GM23338 (cell line): ENCODE results near the gene AMFR. TPM values are rescaled to one million over a fixed set of nuclear protein-coding genes. Genes with fewer than 3 reads are reported as not detected.

ENCODE experiments used
- polyA plus RNA-seq: library from polyadenylated mRNA; unstranded; fragments of >200 nt; fragmentation: Nextera tagmentation; extraction: Ambion mirVana; gene quantifications from 2 replicates; pipeline ENCODE4 v1.2.1, GENCODE V29; 2016
- total RNA-seq: library from RNA; depleted of rRNA; stranded (reverse); fragments of >200 nt; shearing (Covaris generic); gene quantifications from 2 replicates; pipeline ENCODE4 v1.2.3, GENCODE V29; 2014; rRNA removed

The AMFR gene
- total and polyA plus RNA-seq, 2 experiments from 2014 or later, result 9.0 to 41.1 TPM

Other genes with a start within 250 kb of the AMFR start
- gene GNAO1, start 234.1 kb downstream of the AMFR start, total RNA-seq, result 20.0 and 24.8 TPM in 2 replicates
- gene GNAO1, start 234.1 kb downstream of the AMFR start, polyA plus RNA-seq, result 6.5 and 7.5 TPM in 2 replicates
- gene NUDT21, start 25.8 kb upstream of the AMFR start, total RNA-seq, result 132 and 151 TPM in 2 replicates
- 81.5 and 83.4 TPM in 2 replicates for gene NUDT21, start 25.8 kb upstream of the AMFR start, polyA plus RNA-seq
- gene OGFOD1, start 26.0 kb upstream of the AMFR start, total RNA-seq, result 60.0 and 76.3 TPM in 2 replicates
- 63.9 and 74.5 TPM in 2 replicates for gene OGFOD1, start 26.0 kb upstream of the AMFR start, polyA plus RNA-seq
- 19.7 and 25.2 TPM in 2 replicates for gene BBS2, start 94.5 kb upstream of the AMFR start, total RNA-seq
- 11.4 and 13.7 TPM in 2 replicates for gene BBS2, start 94.5 kb upstream of the AMFR start, polyA plus RNA-seq
- gene MT4, start 139.5 kb upstream of the AMFR start, total RNA-seq, result not detected in 2 replicates
- gene MT4, start 139.5 kb upstream of the AMFR start, polyA plus RNA-seq, result not detected in 2 replicates
- gene MT3, start 164.0 kb upstream of the AMFR start, total RNA-seq, result not detected in 2 replicates
- not detected in 2 replicates for gene MT3, start 164.0 kb upstream of the AMFR start, polyA plus RNA-seq
- gene MT2A, start 183.0 kb upstream of the AMFR start, total RNA-seq, result 8.9 and 13.9 TPM in 2 replicates
- 243 and 267 TPM in 2 replicates for gene MT2A, start 183.0 kb upstream of the AMFR start, polyA plus RNA-seq
- gene MT1E, start 200.2 kb upstream of the AMFR start, total RNA-seq, result 13.9 and 31.0 TPM in 2 replicates
- gene MT1E, start 200.2 kb upstream of the AMFR start, polyA plus RNA-seq, result 121 and 133 TPM in 2 replicates
- gene MT1M, start 207.1 kb upstream of the AMFR start, total RNA-seq, result 1.1 TPM in 1 of 2 replicates, not detected in the other
- gene MT1M, start 207.1 kb upstream of the AMFR start, polyA plus RNA-seq, result 4.7 and 6.1 TPM in 2 replicates
- gene MT1A, start 213.1 kb upstream of the AMFR start, total RNA-seq, result not detected in 2 replicates
- gene MT1A, start 213.1 kb upstream of the AMFR start, polyA plus RNA-seq, result 1.6 and 2.5 TPM in 2 replicates
- not detected in 2 replicates for gene MT1B, start 226.3 kb upstream of the AMFR start, total RNA-seq
- not detected in 2 replicates for gene MT1B, start 226.3 kb upstream of the AMFR start, polyA plus RNA-seq
- gene MT1F, start 232.4 kb upstream of the AMFR start, total RNA-seq, result 7.3 and 7.4 TPM in 2 replicates
- gene MT1F, start 232.4 kb upstream of the AMFR start, polyA plus RNA-seq, result 107 and 118 TPM in 2 replicates
- gene MT1G, start 242.5 kb upstream of the AMFR start, total RNA-seq, result 176 and 184 TPM in 2 replicates
- 1,014 and 1,104 TPM in 2 replicates for gene MT1G, start 242.5 kb upstream of the AMFR start, polyA plus RNA-seq
- 52.3 and 54.5 TPM in 2 replicates for gene MT1H, start 244.3 kb upstream of the AMFR start, total RNA-seq
- 425 and 442 TPM in 2 replicates for gene MT1H, start 244.3 kb upstream of the AMFR start, polyA plus RNA-seq